GM12864 (cell line): Measurements from ENCODE around the gene DCXR.

ENCODE experiments used
- DNase-seq: peaks from one replicate; pipeline ENCODE4 v3.0.0-alpha.2; 2011; ENCODE audit warnings: low read depth
- H3K4me3 ChIP-seq: 2 replicates; pipeline ENCODE4 v1.5.1; 2011; ENCODE audit warnings: mild to moderate bottlenecking, low read depth, low read length, control low read depth
- TF ChIP-seq, protein P1 (sequence below): IDR thresholded peaks from 2 replicates; pipeline ENCODE4 v1.5.1; 2011; ENCODE audit warnings: low read depth, mild to moderate bottlenecking, moderate library complexity, low read length, control low read depth, inconsistent platforms; ENCODE audit errors: missing control alignments

The DCXR gene

DNA sequence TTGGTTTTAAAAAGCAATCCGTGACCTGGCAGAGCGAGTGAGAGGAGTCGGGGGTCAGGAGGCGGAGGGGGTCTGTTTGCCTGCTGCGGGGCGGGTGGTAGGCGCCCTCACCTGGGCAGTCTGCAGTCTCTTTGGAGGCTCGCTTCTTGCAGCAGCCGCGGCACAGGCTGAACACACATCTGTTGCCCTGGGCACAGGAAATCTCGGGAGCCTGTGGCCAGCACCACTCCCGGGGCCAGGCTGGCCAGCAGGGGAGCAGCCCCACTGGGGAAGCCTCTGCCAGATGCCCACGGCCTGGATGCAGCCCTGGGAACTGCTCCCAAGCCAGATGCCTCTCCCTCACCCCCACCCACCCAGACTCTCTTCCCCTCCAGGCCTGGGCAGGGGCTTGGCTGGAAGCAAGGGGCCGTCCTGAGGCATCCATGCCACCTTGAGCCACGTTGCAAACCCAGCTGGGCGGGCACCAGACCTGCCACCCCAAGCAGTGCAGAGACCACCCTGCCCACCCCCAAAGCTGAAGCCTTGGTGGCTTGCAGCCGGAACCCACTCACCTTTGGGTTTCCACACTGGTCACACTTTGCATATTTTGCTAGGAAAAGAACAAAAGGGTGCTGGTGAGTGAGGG, 20.8 kb upstream of the DCXR start:
- TF ChIP-seq, protein P1, sequence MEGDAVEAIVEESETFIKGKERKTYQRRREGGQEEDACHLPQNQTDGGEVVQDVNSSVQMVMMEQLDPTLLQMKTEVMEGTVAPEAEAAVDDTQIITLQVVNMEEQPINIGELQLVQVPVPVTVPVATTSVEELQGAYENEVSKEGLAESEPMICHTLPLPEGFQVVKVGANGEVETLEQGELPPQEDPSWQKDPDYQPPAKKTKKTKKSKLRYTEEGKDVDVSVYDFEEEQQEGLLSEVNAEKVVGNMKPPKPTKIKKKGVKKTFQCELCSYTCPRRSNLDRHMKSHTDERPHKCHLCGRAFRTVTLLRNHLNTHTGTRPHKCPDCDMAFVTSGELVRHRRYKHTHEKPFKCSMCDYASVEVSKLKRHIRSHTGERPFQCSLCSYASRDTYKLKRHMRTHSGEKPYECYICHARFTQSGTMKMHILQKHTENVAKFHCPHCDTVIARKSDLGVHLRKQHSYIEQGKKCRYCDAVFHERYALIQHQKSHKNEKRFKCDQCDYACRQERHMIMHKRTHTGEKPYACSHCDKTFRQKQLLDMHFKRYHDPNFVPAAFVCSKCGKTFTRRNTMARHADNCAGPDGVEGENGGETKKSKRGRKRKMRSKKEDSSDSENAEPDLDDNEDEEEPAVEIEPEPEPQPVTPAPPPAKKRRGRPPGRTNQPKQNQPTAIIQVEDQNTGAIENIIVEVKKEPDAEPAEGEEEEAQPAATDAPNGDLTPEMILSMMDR: no peak
- DNase-seq: no peak
- no peak overlapping the region for H3K4me3 ChIP-seq

DNA sequence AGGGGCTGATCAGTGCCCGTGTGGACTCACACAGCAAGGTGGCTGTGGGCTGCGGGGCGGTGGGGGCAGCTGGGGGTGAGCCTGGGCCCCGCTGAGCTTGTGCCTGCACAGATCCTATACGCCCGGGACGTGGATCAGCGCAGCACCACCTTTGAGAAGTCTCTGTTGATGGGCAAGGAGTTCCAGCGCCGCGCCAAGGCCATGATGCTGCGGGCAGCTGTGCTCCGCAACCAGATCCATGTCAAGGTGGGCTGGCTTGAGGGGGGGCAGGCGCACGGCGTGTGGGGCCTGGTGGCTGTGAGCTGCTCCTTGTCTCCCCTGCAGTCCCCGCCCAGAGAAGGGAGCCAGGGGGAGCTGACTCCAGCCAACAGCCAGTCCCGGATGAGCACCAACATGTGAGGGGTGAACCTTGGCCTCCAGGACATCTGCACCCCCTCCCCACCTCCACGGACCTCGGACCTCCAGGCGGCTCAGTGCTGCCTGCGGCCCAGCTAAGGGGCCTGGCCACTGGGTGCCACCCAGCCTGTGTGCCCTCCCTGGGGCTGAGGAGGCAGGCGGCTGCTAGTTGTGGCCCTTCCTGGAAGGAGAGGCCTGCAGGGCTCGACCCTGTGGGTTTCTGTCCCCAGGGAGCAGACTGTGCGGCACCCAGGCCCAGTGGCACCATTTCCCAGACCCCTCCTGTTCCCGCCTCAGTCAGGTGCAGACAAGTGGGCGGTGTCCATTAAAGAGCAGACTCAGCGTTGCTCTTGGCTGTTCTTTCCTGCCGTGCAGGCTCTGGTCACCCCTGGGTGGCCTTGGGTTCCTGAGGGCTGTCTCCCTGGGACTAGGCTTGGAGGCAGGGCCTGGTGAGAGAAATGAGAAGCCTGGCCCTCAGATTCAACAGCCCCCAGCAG, 19.5 kb upstream of the DCXR start:
- TF ChIP-seq, protein P1: no peak
- H3K4me3 ChIP-seq: no peak overlapping the region
- DNase-seq: no peak

DNA sequence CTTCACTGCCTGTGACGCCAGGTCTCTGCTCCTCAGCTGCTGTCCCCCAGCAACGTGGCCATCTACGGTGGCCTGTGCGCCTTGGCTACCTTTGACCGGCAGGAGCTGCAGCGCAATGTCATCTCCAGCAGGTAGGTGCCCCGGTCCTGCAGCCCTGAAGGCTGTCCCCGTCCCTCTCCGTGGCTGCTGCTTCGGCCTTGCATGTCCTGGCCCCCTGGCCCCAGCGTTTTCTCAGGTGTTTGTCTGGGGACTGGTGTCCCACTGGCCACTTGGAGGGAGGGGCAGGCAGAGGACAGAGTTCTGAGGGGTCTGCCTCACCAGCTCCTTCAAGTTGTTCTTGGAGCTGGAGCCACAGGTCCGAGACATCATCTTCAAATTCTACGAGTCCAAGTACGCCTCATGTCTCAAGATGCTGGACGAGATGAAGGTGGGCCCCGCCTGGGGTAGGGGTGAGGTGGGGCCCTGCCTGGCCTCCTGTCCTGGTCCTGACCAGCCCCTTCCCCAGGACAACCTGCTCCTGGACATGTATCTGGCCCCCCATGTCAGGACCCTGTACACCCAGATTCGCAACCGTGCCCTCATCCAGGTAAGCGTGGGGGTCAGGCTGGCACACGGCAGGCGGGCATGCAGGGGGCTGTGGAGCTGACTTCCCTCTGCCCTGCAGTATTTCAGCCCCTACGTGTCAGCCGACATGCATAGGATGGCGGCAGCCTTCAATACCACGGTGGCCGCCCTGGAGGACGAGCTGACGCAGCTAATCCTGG, 18.6 kb upstream of the DCXR start:
- DNase-seq: no peak
- TF ChIP-seq, protein P1: no peak
- H3K4me3 ChIP-seq: no peak overlapping the region

DNA sequence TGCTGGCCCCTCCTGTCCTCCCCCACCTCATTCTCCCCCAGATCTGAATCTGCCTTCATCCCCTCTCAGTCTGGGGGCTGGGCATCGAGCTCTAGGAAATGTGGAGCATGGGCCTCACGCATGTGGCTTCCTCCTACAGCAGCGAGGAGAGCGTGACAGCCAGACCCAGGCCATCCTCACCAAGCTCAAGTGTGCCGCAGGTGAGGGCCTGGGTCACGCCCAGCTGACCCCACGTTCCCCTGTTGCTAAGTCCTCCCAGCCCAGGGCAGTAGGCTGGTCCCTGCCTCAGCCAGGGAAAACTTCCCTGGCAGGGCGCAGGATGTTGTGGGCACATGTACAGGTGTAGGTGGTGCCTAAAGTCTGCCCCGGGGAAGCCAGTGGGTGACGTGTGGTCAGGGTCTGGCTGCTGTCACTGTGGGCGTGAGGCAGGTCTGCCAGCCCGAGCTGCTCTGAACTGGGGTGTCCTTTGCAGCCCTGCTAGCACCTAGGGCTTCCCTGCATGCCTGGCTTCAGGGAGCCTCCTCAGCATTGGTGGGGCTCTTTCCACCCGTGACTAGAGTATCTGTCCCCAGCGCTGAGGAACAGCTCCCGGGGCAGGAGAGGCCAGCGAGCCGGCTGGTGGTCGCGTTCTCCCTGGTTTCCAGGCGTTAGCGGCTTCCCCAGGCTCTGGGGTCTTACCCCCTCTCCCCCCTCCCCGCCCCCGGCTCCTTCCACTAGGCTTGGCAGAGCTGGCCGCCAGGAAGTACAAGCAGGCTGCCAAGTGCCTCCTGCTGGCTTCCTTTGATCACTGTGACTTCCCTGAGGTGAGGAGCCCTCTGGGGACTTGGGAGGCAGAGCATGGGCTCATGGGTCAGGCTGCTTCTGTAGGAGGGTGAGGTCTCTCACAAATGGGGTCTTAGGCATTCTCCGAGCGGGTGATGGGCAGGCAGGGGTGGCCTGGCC, 17.8 kb upstream of the DCXR start:
- no peak overlapping the region for H3K4me3 ChIP-seq
- DNase-seq: no peak
- TF ChIP-seq, protein P1: no peak

DNA sequence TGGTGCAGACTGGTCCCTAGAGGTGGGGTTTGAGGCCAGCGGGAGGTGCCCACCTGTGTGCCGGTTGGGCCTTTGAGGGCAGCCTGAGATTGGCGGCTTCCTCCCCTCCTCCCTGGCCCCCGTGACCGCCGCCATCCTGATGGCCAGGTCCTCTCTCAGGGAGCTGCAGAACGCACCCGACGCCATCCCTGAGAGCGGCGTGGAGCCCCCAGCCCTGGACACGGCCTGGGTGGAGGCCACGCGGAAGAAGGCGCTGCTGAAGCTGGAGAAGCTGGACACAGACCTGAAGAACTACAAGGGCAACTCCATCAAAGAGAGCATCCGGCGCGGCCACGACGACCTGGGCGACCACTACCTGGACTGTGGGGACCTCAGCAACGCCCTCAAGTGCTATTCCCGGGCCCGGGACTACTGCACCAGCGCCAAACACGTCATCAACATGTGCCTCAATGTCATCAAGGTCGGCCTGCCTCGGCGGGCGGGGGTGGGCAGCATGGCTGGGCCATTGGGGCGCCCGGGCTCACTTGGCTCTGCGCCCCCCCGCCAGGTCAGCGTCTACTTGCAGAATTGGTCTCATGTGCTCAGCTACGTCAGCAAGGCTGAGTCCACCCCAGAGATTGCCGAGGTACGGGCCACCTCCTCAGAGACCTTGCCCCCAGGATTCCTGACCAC, 17.0 kb upstream of the DCXR start:
- no peak for DNase-seq
- TF ChIP-seq, protein P1: no peak
- no peak overlapping the region for H3K4me3 ChIP-seq
